ENCODE results near the gene ABCC12. TPM values are rescaled to one million over a fixed set of nuclear protein-coding genes. Genes with fewer than 3 reads are reported as not detected.

ABCC12 gene
- total and polyA plus RNA-seq, 2 of the 4 experiments (the other 2 are of a cell fraction): under 0.01 TPM; not detected in 1

GRCh38 chr16:48132696-48133095 is 23.1 kb downstream of the ABCC12 start:
- Histone ChIP-seq H4K5ac (ENCODE audit: low read depth, low read length) (no peak overlapping the region), H3K4ac (ENCODE audit: low read depth, low read length) (no peak overlapping the region), H3K23ac (ENCODE audit: low read depth, low read length) (no peak overlapping the region), H3K14ac (replicated peaks; ENCODE audit: low read depth, low read length) (no peak overlapping the region), H3K4me1 (ENCODE audit: control insufficient read depth, insufficient read depth, low read length) (peaks cover 7% of the 10 kb centered on the region), H3K9ac (ENCODE audit: low read depth, low read length) (no peak overlapping the region), H2BK120ac (ENCODE audit: low read depth, low read length) (no peak overlapping the region), H3K79me1 (ENCODE audit: low read depth in 1 of 2, low read length in 2 of 2) (no peaks in the 10 kb centered on the region), H2AFZ (replicated peaks; ENCODE audit: low read length, poor library complexity) (no peak overlapping the region), H3K36me3 (ENCODE audit: control insufficient read depth, insufficient read depth, low read length) (no peaks in the 10 kb centered on the region), H2BK5ac (ENCODE audit: low read depth, low read length, poor library complexity, severe bottlenecking) (no peak overlapping the region), H3K27me3 (ENCODE audit: control insufficient read depth, insufficient read depth, low read length) (no peaks in the 10 kb centered on the region), H3K9me3 (ENCODE audit: control insufficient read depth, insufficient read depth, low read length) (no peaks in the 10 kb centered on the region), H3K18ac (ENCODE audit: low read depth, low read length) (no peak overlapping the region), H2AK9ac (replicated peaks; ENCODE audit: low read depth, low read length, poor library complexity) (no peak overlapping the region), H4K91ac (ENCODE audit: insufficient read depth, low read depth, low read length) (no peak overlapping the region), H3K27ac (ENCODE audit: insufficient read depth, low read length) (no peak overlapping the region), H4K20me1 (ENCODE audit: insufficient read depth, low read length) (no peaks in the 10 kb centered on the region), H3K56ac (ENCODE audit: extremely low read depth, insufficient read depth, low read length) (no peak overlapping the region), H2BK20ac (ENCODE audit: low read depth, low read length) (no peak overlapping the region), H2AK5ac (ENCODE audit: low read depth, low read length) (no peak overlapping the region), H3K4me2 (ENCODE audit: low read depth, low read length) (no peak overlapping the region), H4K8ac (ENCODE audit: low read depth in 2 of 2, low read length in 2 of 2) (no peak overlapping the region), H3K4me3 (ENCODE audit: insufficient read depth, low read depth, low read length) (no peak overlapping the region), H3K9me1 (ENCODE audit: insufficient read depth, low read length) (peaks cover 10% of the 10 kb centered on the region), H2BK15ac (ENCODE audit: low read depth, low read length) (peak overlapping the region; percentile 8; the same call in 1 of the 3 replicates)
- ChIA-PET POLR2A (ENCODE audit: unreplicated experiment) (no interaction called here), CTCF (no interaction called here)
- no peak for ATAC-seq (ENCODE audit: low read depth)
- no CpG with 5 or more reads among the region's 3 CpGs for WGBS, 2 experiments (ENCODE audit: extremely low coverage in 2 of 2, insufficient read length in 1 of 2)
- no peak for TF ChIP-seq BHLHE40 (IDR thresholded peaks at IDR 0.05; ENCODE audit: low read depth, low read length)
- TF ChIP-seq MAZ (IDR thresholded peaks at IDR 0.05; ENCODE audit: borderline replicate concordance, low read depth, low read length): no peak
- no peak for TF ChIP-seq MAFK (IDR thresholded peaks at IDR 0.05; ENCODE audit: low read depth, low read length)
- no peak for TF ChIP-seq RAD21 (IDR thresholded peaks at IDR 0.05; ENCODE audit: low read length)
- no peak for TF ChIP-seq CTCF (conservative IDR thresholded peaks at IDR 0.05; ENCODE audit: low read depth, low read length)
- no peak for TF ChIP-seq MXI1 (IDR thresholded peaks at IDR 0.05; ENCODE audit: borderline replicate concordance, low read depth, low read length)
- TF ChIP-seq, protein P1, sequence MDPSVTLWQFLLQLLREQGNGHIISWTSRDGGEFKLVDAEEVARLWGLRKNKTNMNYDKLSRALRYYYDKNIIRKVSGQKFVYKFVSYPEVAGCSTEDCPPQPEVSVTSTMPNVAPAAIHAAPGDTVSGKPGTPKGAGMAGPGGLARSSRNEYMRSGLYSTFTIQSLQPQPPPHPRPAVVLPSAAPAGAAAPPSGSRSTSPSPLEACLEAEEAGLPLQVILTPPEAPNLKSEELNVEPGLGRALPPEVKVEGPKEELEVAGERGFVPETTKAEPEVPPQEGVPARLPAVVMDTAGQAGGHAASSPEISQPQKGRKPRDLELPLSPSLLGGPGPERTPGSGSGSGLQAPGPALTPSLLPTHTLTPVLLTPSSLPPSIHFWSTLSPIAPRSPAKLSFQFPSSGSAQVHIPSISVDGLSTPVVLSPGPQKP (IDR thresholded peaks at IDR 0.05; ENCODE audit: borderline replicate concordance, low read depth, low read length): no peak
- TF ChIP-seq, protein P2, sequence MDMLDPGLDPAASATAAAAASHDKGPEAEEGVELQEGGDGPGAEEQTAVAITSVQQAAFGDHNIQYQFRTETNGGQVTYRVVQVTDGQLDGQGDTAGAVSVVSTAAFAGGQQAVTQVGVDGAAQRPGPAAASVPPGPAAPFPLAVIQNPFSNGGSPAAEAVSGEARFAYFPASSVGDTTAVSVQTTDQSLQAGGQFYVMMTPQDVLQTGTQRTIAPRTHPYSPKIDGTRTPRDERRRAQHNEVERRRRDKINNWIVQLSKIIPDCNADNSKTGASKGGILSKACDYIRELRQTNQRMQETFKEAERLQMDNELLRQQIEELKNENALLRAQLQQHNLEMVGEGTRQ (IDR thresholded peaks at IDR 0.05; ENCODE audit: low read depth, low read length): no peak
- TF ChIP-seq SMC3 (IDR thresholded peaks at IDR 0.05; ENCODE audit: low read depth, low read length): no peak
- TF ChIP-seq FOS (IDR thresholded peaks at IDR 0.05; ENCODE audit: low read depth, low read length): no peak
- TF ChIP-seq NFE2L2 (IDR thresholded peaks at IDR 0.05; ENCODE audit: low read depth, low read length): no peak
- no peak for TF ChIP-seq RFX5 (IDR thresholded peaks at IDR 0.05; ENCODE audit: low read depth, low read length)
- TF ChIP-seq CHD1 (IDR thresholded peaks at IDR 0.05; ENCODE audit: low read depth, low read length): no peak
- TF ChIP-seq CEBPB (IDR thresholded peaks at IDR 0.05; ENCODE audit: low read depth, low read length): no peak
- TF ChIP-seq POLR2A (IDR thresholded peaks at IDR 0.05; ENCODE audit: low read depth, low read length): no peak
- intact Hi-C loops (cut with micrococcal nuclease): no loop called here
- dilution Hi-C loops (cut with HindIII; ENCODE audit: low sequenced_read_pairs, unreplicated experiment): no loop called here
- DNase-seq: no peak
- no TSS peak for BruUV-seq (replicated peaks)
- in situ Hi-C loops (cut with MboI; ENCODE audit: low sequenced_read_pairs): no loop called here
